GM23338 (cell line): Measurements from ENCODE around the gene HNF4A. TPM values are rescaled to one million over a fixed set of nuclear protein-coding genes. Genes with fewer than 3 reads are reported as not detected.

Experiments used
- ATAC-seq: fragments of 200-7000 bp; cut with Tn5 transposase; 3 replicates; pipeline ENCODE4 v1.9.1; 2020
- DNase-seq: peaks from one replicate; pipeline ENCODE4 v3.0.0-alpha.2; 2015; ENCODE audit warnings: low spot score
- H2AFZ ChIP-seq: fragments of 200-600 bp; sonication (generic); 2 replicates; pipeline ENCODE4 v1.8.0; 2016; ENCODE audit warnings: antibody characterized with exemption, mild to moderate bottlenecking, moderate library complexity
- H3F3A ChIP-seq: fragments of 200-600 bp; sonication (generic); replicated peaks from 2 replicates; pipeline ENCODE4 v1.8.0; 2017; ENCODE audit warnings: antibody characterized with exemption, mixed run types, low read depth
- H3K27ac ChIP-seq: fragments of 200-600 bp; sonication (generic); 2 replicates; pipeline ENCODE4 v1.6.1; 2016; ENCODE audit warnings: low read depth
- H3K27me3 ChIP-seq: fragments of 200-600 bp; sonication (generic); 2 replicates; pipeline ENCODE4 v1.8.0; 2016; ENCODE audit warnings: mild to moderate bottlenecking, mixed run types, moderate library complexity; ENCODE audit not compliant: insufficient read depth
- H3K36me3 ChIP-seq: fragments of 200-600 bp; sonication (generic); 2 replicates; pipeline ENCODE4 v1.8.0; 2016; ENCODE audit warnings: mild to moderate bottlenecking; ENCODE audit not compliant: insufficient read depth
- H3K4me1 ChIP-seq: fragments of 200-600 bp; sonication (generic); 2 replicates; pipeline ENCODE4 v1.8.0; 2016; ENCODE audit warnings: mild to moderate bottlenecking, moderate library complexity; ENCODE audit not compliant: insufficient read depth
- H3K4me2 ChIP-seq: fragments of 200-600 bp; sonication (generic); 2 replicates; pipeline ENCODE4 v1.7.1; 2017; ENCODE audit warnings: mixed run types
- H3K4me3 ChIP-seq: fragments of 200-600 bp; sonication (generic); 2 replicates; pipeline ENCODE4 v1.6.1; 2016; ENCODE audit warnings: mixed run types
- H3K79me2 ChIP-seq: fragments of 200-600 bp; sonication (generic); replicated peaks from 2 replicates; pipeline ENCODE4 v1.8.0; 2017; ENCODE audit warnings: mild to moderate bottlenecking; ENCODE audit not compliant: insufficient read depth
- H3K9me2 ChIP-seq: fragments of 200-600 bp; sonication (generic); 2 replicates; pipeline ENCODE4 v1.8.0; 2017; ENCODE audit not compliant: insufficient read depth
- H4K20me1 ChIP-seq: fragments of 200-600 bp; sonication (generic); replicated peaks from 2 replicates; pipeline ENCODE4 v1.8.0; 2017; ENCODE audit warnings: mild to moderate bottlenecking; ENCODE audit not compliant: insufficient read depth
- H3K27ac Mint-ChIP-seq: 2 replicates; pipeline ENCODE4 v1.8.0; 2020; ENCODE audit warnings: inconsistent platforms, mild to moderate bottlenecking, moderate library complexity, mixed read lengths
- H3K27me3 Mint-ChIP-seq: 3 replicates; pipeline ENCODE4 v1.8.0; 2022; ENCODE audit warnings: low read depth, mild to moderate bottlenecking, moderate library complexity, mixed read lengths, inconsistent platforms; ENCODE audit not compliant: insufficient read depth, poor library complexity
- H3K36me3 Mint-ChIP-seq: 3 replicates; pipeline ENCODE4 v1.8.0; 2021; ENCODE audit warnings: low read depth, mild to moderate bottlenecking, inconsistent platforms, moderate library complexity, mixed read lengths
- H3K4me1 Mint-ChIP-seq: 3 replicates; pipeline ENCODE4 v1.8.0; 2020; ENCODE audit warnings: mild to moderate bottlenecking, inconsistent platforms, mixed read lengths
- H3K4me3 Mint-ChIP-seq: 3 replicates; pipeline ENCODE4 v1.8.0; 2021; ENCODE audit warnings: moderate library complexity, mild to moderate bottlenecking, inconsistent platforms, mixed read lengths
- H3K9me3 Mint-ChIP-seq: 3 replicates; pipeline ENCODE4 v1.8.0; 2020; ENCODE audit warnings: moderate library complexity, mild to moderate bottlenecking, inconsistent platforms, mixed read lengths
- CREB1 ChIP-seq: fragments of 250-450 bp; sonication (Bioruptor Pico); IDR thresholded peaks from 2 replicates; pipeline ENCODE4 v1.5.0; 2020; ENCODE audit warnings: low read depth, mild to moderate bottlenecking, moderate library complexity
- EZH2 ChIP-seq: fragments of 200-600 bp; sonication (generic); IDR thresholded peaks from one replicate; pipeline ENCODE4 v1.8.0; 2017; ENCODE audit warnings: antibody characterized with exemption, mild to moderate bottlenecking, low read depth; ENCODE audit not compliant: unreplicated experiment
- EZH2phosphoT487 ChIP-seq: fragments of 200-600 bp; sonication (generic); IDR thresholded peaks from one replicate; pipeline ENCODE4 v1.8.1; 2018; ENCODE audit warnings: antibody characterized with exemption; ENCODE audit not compliant: unreplicated experiment
- JUNB ChIP-seq: IDR thresholded peaks from one replicate; pipeline ENCODE4 v1.6.1; 2016; ENCODE audit warnings: antibody characterized with exemption; ENCODE audit not compliant: unreplicated experiment
- NANOG ChIP-seq: IDR thresholded peaks from 2 replicates; pipeline ENCODE4 v1.6.1; 2016; ENCODE audit warnings: antibody characterized with exemption, borderline replicate concordance
- POLR2AphosphoS5 ChIP-seq: IDR thresholded peaks from 2 replicates; pipeline ENCODE4 v1.6.1; 2016; ENCODE audit warnings: antibody characterized with exemption, low read depth
- STAT1 ChIP-seq: IDR thresholded peaks from one replicate; pipeline ENCODE4 v1.6.1; 2016; ENCODE audit warnings: antibody characterized with exemption; ENCODE audit not compliant: unreplicated experiment
- ZNF114 ChIP-seq: fragments of 250-450 bp; sonication (Bioruptor Pico); IDR thresholded peaks from 2 replicates; pipeline ENCODE4 v1.5.0; 2020; ENCODE audit warnings: mild to moderate bottlenecking, moderate library complexity
- ZNF331 ChIP-seq: fragments of 250-450 bp; sonication (Bioruptor Pico); IDR thresholded peaks from 2 replicates; pipeline ENCODE4 v1.5.0; 2020; ENCODE audit warnings: low read depth, mild to moderate bottlenecking, moderate library complexity
- polyA plus RNA-seq: library from polyadenylated mRNA; unstranded; fragments of >200 nt; fragmentation: Nextera tagmentation; extraction: Ambion mirVana; gene quantifications from 2 replicates; pipeline ENCODE4 v1.2.1, GENCODE V29; 2016
- total RNA-seq: library from RNA; depleted of rRNA; stranded (reverse); fragments of >200 nt; shearing (Covaris generic); gene quantifications from 2 replicates; pipeline ENCODE4 v1.2.3, GENCODE V29; 2014
- TF ChIP-seq, protein P1 (sequence below), 2 experiments: fragments of 200-600 bp in 1 of 2; sonication (generic) in 1 of 2; conservative IDR thresholded peaks; 2 replicates each; pipeline versions ENCODE4 v1.5.1 to v1.6.1; 2016 to 2017; ENCODE audit warnings: antibody characterized with exemption in 2 of 2, low read depth in 2 of 2, mild to moderate bottlenecking in 2 of 2, moderate library complexity in 1 of 2
- TF ChIP-seq, protein P2 (sequence below): IDR thresholded peaks from one replicate; pipeline ENCODE4 v1.6.1; 2018; ENCODE audit warnings: antibody characterized with exemption; ENCODE audit not compliant: unreplicated experiment
- TF ChIP-seq, protein P3 (sequence below): fragments of 250-450 bp; sonication (Bioruptor Pico); IDR thresholded peaks from 2 replicates; pipeline ENCODE4 v1.5.0; 2020; ENCODE audit warnings: mild to moderate bottlenecking, moderate library complexity
- TF ChIP-seq, protein P4 (sequence below): IDR thresholded peaks from 2 replicates; pipeline ENCODE4 v1.6.1; 2016; ENCODE audit warnings: antibody characterized with exemption

The HNF4A gene
- total and polyA plus RNA-seq, 2 experiments from 2014 or later: not detected

DNA sequence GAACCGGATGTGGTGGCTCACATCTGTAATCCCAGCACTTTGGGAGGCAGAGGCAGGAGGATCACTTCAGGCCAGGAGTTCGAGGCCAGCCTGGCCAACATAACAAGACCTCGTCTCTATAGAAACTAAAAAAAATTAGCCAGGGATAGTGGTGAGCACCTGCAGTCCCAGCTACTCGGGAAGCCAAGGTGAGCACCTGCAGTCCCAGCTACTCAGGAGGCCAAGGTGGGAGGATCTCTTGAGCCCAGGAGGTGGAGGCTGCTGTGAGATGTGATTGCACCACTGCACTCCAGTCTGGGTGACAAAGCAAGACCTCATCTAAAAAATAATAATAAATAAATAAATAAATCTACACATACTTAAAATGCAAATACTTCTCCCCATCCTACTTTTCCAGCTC is 65.0 kb downstream of the HNF4A start:
- H3K79me2 ChIP-seq: no peaks in the 10 kb centered on the region
- peaks cover 2% of the 10 kb centered on the region for H3K27me3 Mint-ChIP-seq
- H3K4me3 ChIP-seq: no peak overlapping the region
- H3K9me3 Mint-ChIP-seq: no peaks in the 10 kb centered on the region
- H3F3A ChIP-seq: no peaks in the 10 kb centered on the region
- TF ChIP-seq STAT1: no peak
- TF ChIP-seq EZH2: no peak
- no peak for TF ChIP-seq JUNB
- TF ChIP-seq NANOG: no peak
- TF ChIP-seq ZNF331 (CRISPR knock-in tag): no peak
- TF ChIP-seq EZH2phosphoT487: no peak
- TF ChIP-seq, protein P1, sequence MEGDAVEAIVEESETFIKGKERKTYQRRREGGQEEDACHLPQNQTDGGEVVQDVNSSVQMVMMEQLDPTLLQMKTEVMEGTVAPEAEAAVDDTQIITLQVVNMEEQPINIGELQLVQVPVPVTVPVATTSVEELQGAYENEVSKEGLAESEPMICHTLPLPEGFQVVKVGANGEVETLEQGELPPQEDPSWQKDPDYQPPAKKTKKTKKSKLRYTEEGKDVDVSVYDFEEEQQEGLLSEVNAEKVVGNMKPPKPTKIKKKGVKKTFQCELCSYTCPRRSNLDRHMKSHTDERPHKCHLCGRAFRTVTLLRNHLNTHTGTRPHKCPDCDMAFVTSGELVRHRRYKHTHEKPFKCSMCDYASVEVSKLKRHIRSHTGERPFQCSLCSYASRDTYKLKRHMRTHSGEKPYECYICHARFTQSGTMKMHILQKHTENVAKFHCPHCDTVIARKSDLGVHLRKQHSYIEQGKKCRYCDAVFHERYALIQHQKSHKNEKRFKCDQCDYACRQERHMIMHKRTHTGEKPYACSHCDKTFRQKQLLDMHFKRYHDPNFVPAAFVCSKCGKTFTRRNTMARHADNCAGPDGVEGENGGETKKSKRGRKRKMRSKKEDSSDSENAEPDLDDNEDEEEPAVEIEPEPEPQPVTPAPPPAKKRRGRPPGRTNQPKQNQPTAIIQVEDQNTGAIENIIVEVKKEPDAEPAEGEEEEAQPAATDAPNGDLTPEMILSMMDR (conservative IDR thresholded peaks at IDR 0.05; ENCODE audit: low read depth in 2 of 2): no peak
- TF ChIP-seq, protein P2, sequence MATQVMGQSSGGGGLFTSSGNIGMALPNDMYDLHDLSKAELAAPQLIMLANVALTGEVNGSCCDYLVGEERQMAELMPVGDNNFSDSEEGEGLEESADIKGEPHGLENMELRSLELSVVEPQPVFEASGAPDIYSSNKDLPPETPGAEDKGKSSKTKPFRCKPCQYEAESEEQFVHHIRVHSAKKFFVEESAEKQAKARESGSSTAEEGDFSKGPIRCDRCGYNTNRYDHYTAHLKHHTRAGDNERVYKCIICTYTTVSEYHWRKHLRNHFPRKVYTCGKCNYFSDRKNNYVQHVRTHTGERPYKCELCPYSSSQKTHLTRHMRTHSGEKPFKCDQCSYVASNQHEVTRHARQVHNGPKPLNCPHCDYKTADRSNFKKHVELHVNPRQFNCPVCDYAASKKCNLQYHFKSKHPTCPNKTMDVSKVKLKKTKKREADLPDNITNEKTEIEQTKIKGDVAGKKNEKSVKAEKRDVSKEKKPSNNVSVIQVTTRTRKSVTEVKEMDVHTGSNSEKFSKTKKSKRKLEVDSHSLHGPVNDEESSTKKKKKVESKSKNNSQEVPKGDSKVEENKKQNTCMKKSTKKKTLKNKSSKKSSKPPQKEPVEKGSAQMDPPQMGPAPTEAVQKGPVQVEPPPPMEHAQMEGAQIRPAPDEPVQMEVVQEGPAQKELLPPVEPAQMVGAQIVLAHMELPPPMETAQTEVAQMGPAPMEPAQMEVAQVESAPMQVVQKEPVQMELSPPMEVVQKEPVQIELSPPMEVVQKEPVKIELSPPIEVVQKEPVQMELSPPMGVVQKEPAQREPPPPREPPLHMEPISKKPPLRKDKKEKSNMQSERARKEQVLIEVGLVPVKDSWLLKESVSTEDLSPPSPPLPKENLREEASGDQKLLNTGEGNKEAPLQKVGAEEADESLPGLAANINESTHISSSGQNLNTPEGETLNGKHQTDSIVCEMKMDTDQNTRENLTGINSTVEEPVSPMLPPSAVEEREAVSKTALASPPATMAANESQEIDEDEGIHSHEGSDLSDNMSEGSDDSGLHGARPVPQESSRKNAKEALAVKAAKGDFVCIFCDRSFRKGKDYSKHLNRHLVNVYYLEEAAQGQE: no peak
- TF ChIP-seq POLR2AphosphoS5: no peak
- TF ChIP-seq CREB1 (CRISPR knock-in tag): no peak
- TF ChIP-seq, protein P3, sequence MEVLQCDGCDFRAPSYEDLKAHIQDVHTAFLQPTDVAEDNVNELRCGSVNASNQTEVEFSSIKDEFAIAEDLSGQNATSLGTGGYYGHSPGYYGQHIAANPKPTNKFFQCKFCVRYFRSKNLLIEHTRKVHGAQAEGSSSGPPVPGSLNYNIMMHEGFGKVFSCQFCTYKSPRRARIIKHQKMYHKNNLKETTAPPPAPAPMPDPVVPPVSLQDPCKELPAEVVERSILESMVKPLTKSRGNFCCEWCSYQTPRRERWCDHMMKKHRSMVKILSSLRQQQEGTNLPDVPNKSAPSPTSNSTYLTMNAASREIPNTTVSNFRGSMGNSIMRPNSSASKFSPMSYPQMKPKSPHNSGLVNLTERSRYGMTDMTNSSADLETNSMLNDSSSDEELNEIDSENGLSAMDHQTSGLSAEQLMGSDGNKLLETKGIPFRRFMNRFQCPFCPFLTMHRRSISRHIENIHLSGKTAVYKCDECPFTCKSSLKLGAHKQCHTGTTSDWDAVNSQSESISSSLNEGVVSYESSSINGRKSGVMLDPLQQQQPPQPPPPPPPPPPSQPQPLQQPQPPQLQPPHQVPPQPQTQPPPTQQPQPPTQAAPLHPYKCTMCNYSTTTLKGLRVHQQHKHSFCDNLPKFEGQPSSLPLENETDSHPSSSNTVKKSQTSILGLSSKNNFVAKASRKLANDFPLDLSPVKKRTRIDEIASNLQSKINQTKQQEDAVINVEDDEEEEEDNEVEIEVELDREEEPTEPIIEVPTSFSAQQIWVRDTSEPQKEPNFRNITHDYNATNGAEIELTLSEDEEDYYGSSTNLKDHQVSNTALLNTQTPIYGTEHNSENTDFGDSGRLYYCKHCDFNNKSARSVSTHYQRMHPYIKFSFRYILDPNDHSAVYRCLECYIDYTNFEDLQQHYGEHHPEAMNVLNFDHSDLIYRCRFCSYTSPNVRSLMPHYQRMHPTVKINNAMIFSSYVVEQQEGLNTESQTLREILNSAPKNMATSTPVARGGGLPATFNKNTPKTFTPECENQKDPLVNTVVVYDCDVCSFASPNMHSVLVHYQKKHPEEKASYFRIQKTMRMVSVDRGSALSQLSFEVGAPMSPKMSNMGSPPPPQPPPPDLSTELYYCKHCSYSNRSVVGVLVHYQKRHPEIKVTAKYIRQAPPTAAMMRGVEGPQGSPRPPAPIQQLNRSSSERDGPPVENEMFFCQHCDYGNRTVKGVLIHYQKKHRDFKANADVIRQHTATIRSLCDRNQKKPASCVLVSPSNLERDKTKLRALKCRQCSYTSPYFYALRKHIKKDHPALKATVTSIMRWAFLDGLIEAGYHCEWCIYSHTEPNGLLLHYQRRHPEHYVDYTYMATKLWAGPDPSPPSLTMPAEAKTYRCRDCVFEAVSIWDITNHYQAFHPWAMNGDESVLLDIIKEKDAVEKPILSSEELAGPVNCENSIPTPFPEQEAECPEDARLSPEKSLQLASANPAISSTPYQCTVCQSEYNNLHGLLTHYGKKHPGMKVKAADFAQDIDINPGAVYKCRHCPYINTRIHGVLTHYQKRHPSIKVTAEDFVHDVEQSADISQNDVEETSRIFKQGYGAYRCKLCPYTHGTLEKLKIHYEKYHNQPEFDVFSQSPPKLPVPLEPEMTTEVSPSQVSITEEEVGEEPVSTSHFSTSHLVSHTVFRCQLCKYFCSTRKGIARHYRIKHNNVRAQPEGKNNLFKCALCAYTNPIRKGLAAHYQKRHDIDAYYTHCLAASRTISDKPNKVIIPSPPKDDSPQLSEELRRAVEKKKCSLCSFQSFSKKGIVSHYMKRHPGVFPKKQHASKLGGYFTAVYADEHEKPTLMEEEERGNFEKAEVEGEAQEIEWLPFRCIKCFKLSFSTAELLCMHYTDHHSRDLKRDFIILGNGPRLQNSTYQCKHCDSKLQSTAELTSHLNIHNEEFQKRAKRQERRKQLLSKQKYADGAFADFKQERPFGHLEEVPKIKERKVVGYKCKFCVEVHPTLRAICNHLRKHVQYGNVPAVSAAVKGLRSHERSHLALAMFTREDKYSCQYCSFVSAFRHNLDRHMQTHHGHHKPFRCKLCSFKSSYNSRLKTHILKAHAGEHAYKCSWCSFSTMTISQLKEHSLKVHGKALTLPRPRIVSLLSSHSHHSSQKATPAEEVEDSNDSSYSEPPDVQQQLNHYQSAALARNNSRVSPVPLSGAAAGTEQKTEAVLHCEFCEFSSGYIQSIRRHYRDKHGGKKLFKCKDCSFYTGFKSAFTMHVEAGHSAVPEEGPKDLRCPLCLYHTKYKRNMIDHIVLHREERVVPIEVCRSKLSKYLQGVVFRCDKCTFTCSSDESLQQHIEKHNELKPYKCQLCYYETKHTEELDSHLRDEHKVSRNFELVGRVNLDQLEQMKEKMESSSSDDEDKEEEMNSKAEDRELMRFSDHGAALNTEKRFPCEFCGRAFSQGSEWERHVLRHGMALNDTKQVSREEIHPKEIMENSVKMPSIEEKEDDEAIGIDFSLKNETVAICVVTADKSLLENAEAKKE (CRISPR knock-in tag): no peak
- TF ChIP-seq, protein P4, sequence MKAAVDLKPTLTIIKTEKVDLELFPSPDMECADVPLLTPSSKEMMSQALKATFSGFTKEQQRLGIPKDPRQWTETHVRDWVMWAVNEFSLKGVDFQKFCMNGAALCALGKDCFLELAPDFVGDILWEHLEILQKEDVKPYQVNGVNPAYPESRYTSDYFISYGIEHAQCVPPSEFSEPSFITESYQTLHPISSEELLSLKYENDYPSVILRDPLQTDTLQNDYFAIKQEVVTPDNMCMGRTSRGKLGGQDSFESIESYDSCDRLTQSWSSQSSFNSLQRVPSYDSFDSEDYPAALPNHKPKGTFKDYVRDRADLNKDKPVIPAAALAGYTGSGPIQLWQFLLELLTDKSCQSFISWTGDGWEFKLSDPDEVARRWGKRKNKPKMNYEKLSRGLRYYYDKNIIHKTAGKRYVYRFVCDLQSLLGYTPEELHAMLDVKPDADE: no peak
- no peak for TF ChIP-seq ZNF114 (CRISPR knock-in tag)
- no peaks in the 10 kb centered on the region for H3K36me3 ChIP-seq
- H3K9me2 ChIP-seq: no peaks in the 10 kb centered on the region
- H3K36me3 Mint-ChIP-seq: no peaks in the 10 kb centered on the region
- H3K4me1 ChIP-seq: no peaks in the 10 kb centered on the region
- no peak overlapping the region for H3K4me3 Mint-ChIP-seq
- DNase-seq (no peak), ATAC-seq (no peak)
- H3K4me1 Mint-ChIP-seq: no peaks in the 10 kb centered on the region
- no peaks in the 10 kb centered on the region for H3K27me3 ChIP-seq
- H4K20me1 ChIP-seq: no peaks in the 10 kb centered on the region
- no peak overlapping the region for H2AFZ ChIP-seq
- no peak overlapping the region for H3K27ac ChIP-seq
- H3K27ac Mint-ChIP-seq: no peak overlapping the region
- no peak overlapping the region for H3K4me2 ChIP-seq
